DMS53 treated with DMSO at 0.1 percent for 48 hours (cell line): Measurements from ENCODE around the gene DPYSL5.

Experiments
- DNase-seq: peaks from one replicate; lab custom pipeline; 2025; ENCODE audit not compliant: unreplicated experiment; lab: John Stamatoyannopoulos, UW

The DPYSL5 gene

GRCh38 chr2:26845021-26845420 is 2.9 kb upstream of the DPYSL5 start:
- DNase-seq, result no peak

GRCh38 chr2:26846334-26847306 is 1.3 kb upstream of the DPYSL5 start:
- peak; percentile 60 for DNase-seq

GRCh38 chr2:26847307-26847654 is 651 bp upstream of the DPYSL5 start:
- no peak for DNase-seq

GRCh38 chr2:26848336-26849055 is 564 bp downstream of the DPYSL5 start:
- no peak for DNase-seq

- DNase-seq, result no peak
Observed at GRCh38 chr2:26849056-26849999, 1.4 kb downstream of the DPYSL5 start.

- no peak for DNase-seq
Observed at GRCh38 chr2:26850000-26850431, 2.1 kb downstream of the DPYSL5 start.

GRCh38 chr2:26850505-26850904 is 2.6 kb downstream of the DPYSL5 start:
- no peak for DNase-seq

GRCh38 chr2:26852405-26853306 is 4.7 kb downstream of the DPYSL5 start:
- DNase-seq, result no peak

- DNase-seq, result no peak
Observed at GRCh38 chr2:26853751-26854150, 5.8 kb downstream of the DPYSL5 start.

- no peak for DNase-seq
Observed at GRCh38 chr2:26854283-26854827, 6.4 kb downstream of the DPYSL5 start.

- no peak for DNase-seq
Observed at GRCh38 chr2:26855466-26855865, 7.5 kb downstream of the DPYSL5 start.

- DNase-seq, result no peak
Observed at GRCh38 chr2:26859622-26860021, 11.7 kb downstream of the DPYSL5 start.

- no peak for DNase-seq
Observed at GRCh38 chr2:26860211-26860850, 12.4 kb downstream of the DPYSL5 start.

GRCh38 chr2:26861610-26862224 is 13.8 kb downstream of the DPYSL5 start:
- DNase-seq, result no peak

- DNase-seq, result no peak
Observed at GRCh38 chr2:26864226-26864625, 16.3 kb downstream of the DPYSL5 start.

- DNase-seq, result no peak
Observed at GRCh38 chr2:26864646-26865045, 16.7 kb downstream of the DPYSL5 start.

- no peak for DNase-seq
Observed at GRCh38 chr2:26870585-26871095, 22.7 kb downstream of the DPYSL5 start.

- no peak for DNase-seq
Observed at GRCh38 chr2:26873286-26873983, 25.5 kb downstream of the DPYSL5 start.
